ENCODE results near the gene LRRC63. TPM values are rescaled to one million over a fixed set of nuclear protein-coding genes. Genes with fewer than 3 reads are reported as not detected.
A peak's percentile ranks its signal among the peaks of the same experiment; 100 is the strongest.
"Not testable (repeated sequence)": the region's sequence is repeated elsewhere in the genome, so short reads cannot be mapped to it uniquely, and the experiment has no call there.

LRRC63 gene
- total RNA-seq, 8 experiments from 2014 or later: 0.16 to 0.73 (median 0.36) TPM; not detected in 3

GRCh38 chr13:46283912-46284824 is 72.4 kb downstream of the LRRC63 start:
- 50 to 100% (median 87%) methylated on average over 2 to 6 of the region's 16 CpGs; no CpG with 5 or more reads in 2 of the 10 experiments for WGBS, 10 experiments
- H3K4me3 ChIP-seq; H3K27ac ChIP-seq; H3K4me1 ChIP-seq (replicated peaks in 1 of 2): not testable (repeated sequence)
- ATAC-seq (replicated peaks in 6 of 8): peak in 1 of 8 experiments; percentile 46
- in situ Hi-C loops (cut with MboI; ENCODE audit: low pct_unique_long_range_greater_than_20kb in 2 of 9, low sequenced_read_pairs in 9 of 9, unreplicated experiment in 9 of 9): loop anchor here in 1 of 9 experiments (10.0 kb wide), 1 partner anchor 119 kb away; no protein-coding TSS in a partner anchor

GRCh38 chr13:46286972-46287371 is 75.2 kb downstream of the LRRC63 start:
- peak in 2 of 8 experiments; percentile 29 to 30 for ATAC-seq (replicated peaks in 6 of 8)
- 50 to 86% (median 80%) methylated on average over 1 of the region's 1 CpG; no CpG with 5 or more reads in 5 of the 10 experiments for WGBS, 10 experiments
- H3K4me3 ChIP-seq: no peak overlapping the region
- H3K4me1 ChIP-seq (replicated peaks in 1 of 2): no peaks in the 10 kb centered on the region
- no peak overlapping the region for H3K27ac ChIP-seq
- in situ Hi-C loops (cut with MboI; ENCODE audit: low pct_unique_long_range_greater_than_20kb in 2 of 9, low sequenced_read_pairs in 9 of 9, unreplicated experiment in 9 of 9): loop anchor here in 1 of 9 experiments (10.0 kb wide), 1 partner anchor 122 kb away; no protein-coding TSS in a partner anchor

DNA sequence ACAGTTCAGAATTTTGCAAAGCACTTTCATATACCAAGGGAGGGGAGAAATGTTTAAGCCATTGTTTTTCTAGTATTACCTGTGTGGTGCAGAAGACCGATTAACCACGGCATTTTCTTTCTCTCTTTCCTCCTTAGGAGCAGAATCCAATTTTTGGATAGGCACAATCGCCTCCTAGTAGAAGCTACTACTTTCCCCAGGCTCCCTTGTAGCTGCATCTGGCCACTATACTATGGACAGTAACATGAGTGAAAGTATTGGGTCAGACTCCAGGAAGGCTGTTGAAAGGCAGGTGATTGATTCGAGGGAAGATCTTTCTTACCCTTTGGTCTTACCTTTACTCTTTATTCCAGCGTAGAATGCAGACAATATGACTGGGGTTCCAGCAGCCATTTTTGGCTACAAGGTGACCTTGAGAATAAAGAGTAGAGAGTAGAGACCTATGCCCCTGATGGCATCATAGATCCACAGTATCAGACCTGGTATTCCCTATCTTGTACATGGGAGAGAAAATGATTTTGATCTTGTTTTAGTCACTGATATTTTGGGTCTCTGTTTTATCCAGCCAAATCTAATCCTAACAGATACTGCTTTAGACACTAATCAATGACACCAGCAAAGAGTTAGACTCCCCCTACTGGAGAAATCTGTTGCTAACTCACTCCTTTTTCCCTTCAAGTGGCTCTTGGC is 77.0 kb downstream of the LRRC63 start:
- WGBS, 10 experiments: 47 to 93% (median 83%) methylated on average over 1 to 5 of the region's 5 CpGs; no CpG with 5 or more reads in 1 of the 10 experiments
- peak in 6 of 8 experiments; percentile 34 to 88 (median 77) for ATAC-seq (replicated peaks in 6 of 8)
- in situ Hi-C loops (cut with MboI; ENCODE audit: low pct_unique_long_range_greater_than_20kb in 2 of 9, low sequenced_read_pairs in 9 of 9, unreplicated experiment in 9 of 9): loop anchor here in 1 of 9 experiments (10.0 kb wide), 1 partner anchor 124 kb away; no protein-coding TSS in a partner anchor
- H3K4me1 ChIP-seq (replicated peaks in 1 of 2): no peaks in the 10 kb centered on the region
- H3K4me3 ChIP-seq: no peak overlapping the region
- H3K27ac ChIP-seq: no peak overlapping the region

DNA sequence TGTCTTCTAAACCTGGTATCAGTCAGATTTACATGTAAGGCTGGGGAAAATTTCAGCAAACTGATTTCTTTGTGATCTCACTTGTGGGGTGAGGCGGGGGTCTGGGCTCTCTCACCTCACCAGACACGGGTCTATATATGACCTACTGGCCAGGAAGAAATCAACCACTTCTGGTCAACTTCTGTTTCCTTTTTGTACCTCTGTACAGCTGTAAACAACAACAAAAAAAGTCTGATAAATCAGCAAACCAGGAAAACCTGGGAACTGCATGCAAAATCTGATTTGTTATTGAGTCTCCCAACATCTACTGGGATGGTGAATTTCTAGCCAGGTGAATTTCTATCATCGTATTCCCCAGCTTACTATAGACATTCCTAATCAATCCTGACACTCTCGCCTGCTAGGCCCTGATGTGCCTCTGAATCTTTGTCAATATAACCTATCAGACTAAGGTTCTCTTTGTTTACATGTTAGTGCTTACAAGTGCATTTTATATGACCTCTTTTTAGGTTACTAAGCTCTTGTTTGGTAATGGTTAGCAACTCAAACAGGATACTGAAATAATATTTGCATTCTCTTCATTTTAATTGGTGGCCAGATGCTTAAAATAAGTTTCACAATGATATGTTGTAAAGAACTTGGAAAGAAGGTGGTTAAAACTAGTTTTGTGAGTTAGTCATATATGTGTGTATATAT is 77.7 kb downstream of the LRRC63 start:
- peak in 1 of 8 experiments; percentile 23 for ATAC-seq (replicated peaks in 6 of 8)
- H3K27ac ChIP-seq: no peak overlapping the region
- no peak overlapping the region for H3K4me3 ChIP-seq
- in situ Hi-C loops (cut with MboI; ENCODE audit: low pct_unique_long_range_greater_than_20kb in 2 of 9, low sequenced_read_pairs in 9 of 9, unreplicated experiment in 9 of 9): loop anchor here in 1 of 9 experiments (10.0 kb wide), 1 partner anchor 125 kb away; no protein-coding TSS in a partner anchor
- WGBS, 10 experiments: 0 to 100% (median 67%) methylated on average over 1 to 4 of the region's 4 CpGs; no CpG with 5 or more reads in 1 of the 10 experiments
- H3K4me1 ChIP-seq (replicated peaks in 1 of 2): no peaks in the 10 kb centered on the region

- H3K4me3 ChIP-seq: no peak overlapping the region
- H3K4me1 ChIP-seq (replicated peaks in 1 of 2): no peaks in the 10 kb centered on the region
- 0 to 100% (median 81%) methylated on average over 1 to 2 of the region's 3 CpGs; no CpG with 5 or more reads in 2 of the 10 experiments for WGBS, 10 experiments
- in situ Hi-C loops (cut with MboI; ENCODE audit: low pct_unique_long_range_greater_than_20kb in 2 of 9, low sequenced_read_pairs in 9 of 9, unreplicated experiment in 9 of 9): no loop called here
- H3K27ac ChIP-seq: no peak overlapping the region
- ATAC-seq (replicated peaks in 6 of 8): no peak
These were observed 78.7 kb downstream of the LRRC63 start for GRCh38 chr13:46290434-46290833.

DNA sequence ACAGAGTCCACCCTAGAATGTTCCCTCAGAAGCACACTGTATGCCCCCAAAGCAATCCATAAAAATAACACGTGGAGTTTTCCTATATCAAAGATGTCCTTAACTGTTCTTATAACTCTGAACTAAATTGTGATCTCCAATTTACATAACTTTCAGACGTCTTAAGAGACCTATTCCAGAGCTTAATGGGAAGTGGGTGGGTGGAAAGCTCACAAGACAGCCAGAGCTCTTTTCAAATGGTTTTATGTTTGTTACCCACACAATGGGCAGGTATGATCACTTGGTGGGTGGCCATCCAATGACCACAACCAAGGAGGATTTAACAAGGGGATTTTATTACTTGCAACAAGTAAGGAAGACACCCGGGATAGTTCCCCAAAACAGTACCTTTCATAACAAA is 81.7 kb downstream of the LRRC63 start:
- WGBS, 10 experiments: 33 to 100% (median 82%) methylated on average over 1 to 3 of the region's 3 CpGs
- ATAC-seq (replicated peaks in 6 of 8): no peak
- Histone ChIP-seq H3K27ac (no peak overlapping the region), H3K4me1 (replicated peaks in 1 of 2) (peaks cover 0 to 2% of the 10 kb centered on the region in 2 donors), H3K4me3 (no peak overlapping the region)
- in situ Hi-C loops (cut with MboI; ENCODE audit: low pct_unique_long_range_greater_than_20kb in 2 of 9, low sequenced_read_pairs in 9 of 9, unreplicated experiment in 9 of 9): no loop called here

GRCh38 chr13:46295491-46296114 is 83.9 kb downstream of the LRRC63 start:
- Histone ChIP-seq H3K4me3 (no peak overlapping the region), H3K27ac (peak overlapping the region in 1 of 2 donors; percentile 66), H3K4me1 (replicated peaks in 1 of 2) (peaks cover 0 to 2% of the 10 kb centered on the region in 2 donors)
- in situ Hi-C loops (cut with MboI; ENCODE audit: low pct_unique_long_range_greater_than_20kb in 2 of 9, low sequenced_read_pairs in 9 of 9, unreplicated experiment in 9 of 9): no loop called here
- ATAC-seq (replicated peaks in 6 of 8): peak in 3 of 8 experiments; percentile 18 to 58 (median 36)
- WGBS, 10 experiments: 17 to 83% (median 53%) methylated on average over 1 to 6 of the region's 7 CpGs; no CpG with 5 or more reads in 2 of the 10 experiments

DNA sequence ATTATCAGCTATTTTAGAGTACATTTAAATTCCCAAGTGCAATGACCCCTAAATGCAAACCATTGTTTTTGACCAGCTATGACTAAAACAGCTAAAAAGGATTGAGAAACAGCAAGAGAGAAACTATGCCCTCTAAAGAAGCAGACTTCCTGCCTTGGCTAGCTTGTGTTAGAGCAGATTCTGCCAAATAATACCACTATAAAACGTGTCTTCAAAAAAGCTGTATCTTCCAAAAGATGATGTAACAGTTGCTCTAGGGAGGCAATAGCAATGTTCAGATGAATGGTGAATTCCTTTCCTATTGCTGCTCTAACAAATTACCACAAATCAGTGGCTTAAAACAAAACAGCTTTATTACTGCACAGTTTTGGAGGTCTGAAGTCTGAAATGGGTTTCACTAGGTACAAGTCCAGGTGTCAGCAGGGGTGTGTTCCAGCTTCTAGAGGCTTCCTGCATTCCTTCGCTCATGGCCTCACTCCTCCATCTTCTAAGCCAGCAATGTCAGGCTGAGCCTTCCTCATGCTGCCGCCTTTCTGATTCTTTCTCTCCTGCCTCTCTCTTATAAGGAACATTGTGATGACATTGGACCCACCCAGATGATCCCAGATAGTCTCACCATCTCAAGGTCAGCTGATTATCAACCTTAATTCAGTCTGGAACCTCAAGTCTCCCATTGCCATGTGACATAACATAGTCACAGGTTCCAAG is 84.5 kb downstream of the LRRC63 start:
- in situ Hi-C loops (cut with MboI; ENCODE audit: low pct_unique_long_range_greater_than_20kb in 2 of 9, low sequenced_read_pairs in 9 of 9, unreplicated experiment in 9 of 9): no loop called here
- 0 to 100% (median 73%) methylated on average over 1 to 3 of the region's 3 CpGs for WGBS, 10 experiments
- Histone ChIP-seq H3K4me1 (replicated peaks in 1 of 2) (peaks cover 0 to 2% of the 10 kb centered on the region in 2 donors), H3K27ac (peak overlapping the region in 1 of 2 donors; percentile 66), H3K4me3 (no peak overlapping the region)
- peak in 5 of 8 experiments; percentile 32 to 72 (median 62) for ATAC-seq (replicated peaks in 6 of 8)

GRCh38 chr13:46296921-46297320 is 85.2 kb downstream of the LRRC63 start:
- in situ Hi-C loops (cut with MboI; ENCODE audit: low pct_unique_long_range_greater_than_20kb in 2 of 9, low sequenced_read_pairs in 9 of 9, unreplicated experiment in 9 of 9): no loop called here
- 0 to 100% (median 79%) methylated on average over 1 to 3 of the region's 3 CpGs; no CpG with 5 or more reads in 2 of the 10 experiments for WGBS, 10 experiments
- H3K4me1 ChIP-seq (replicated peaks in 1 of 2): peaks cover 0 to 2% of the 10 kb centered on the region in 2 donors
- no peak overlapping the region for H3K27ac ChIP-seq
- no peak overlapping the region for H3K4me3 ChIP-seq
- peak in 3 of 8 experiments; percentile 50 to 57 (median 52) for ATAC-seq (replicated peaks in 6 of 8)

DNA sequence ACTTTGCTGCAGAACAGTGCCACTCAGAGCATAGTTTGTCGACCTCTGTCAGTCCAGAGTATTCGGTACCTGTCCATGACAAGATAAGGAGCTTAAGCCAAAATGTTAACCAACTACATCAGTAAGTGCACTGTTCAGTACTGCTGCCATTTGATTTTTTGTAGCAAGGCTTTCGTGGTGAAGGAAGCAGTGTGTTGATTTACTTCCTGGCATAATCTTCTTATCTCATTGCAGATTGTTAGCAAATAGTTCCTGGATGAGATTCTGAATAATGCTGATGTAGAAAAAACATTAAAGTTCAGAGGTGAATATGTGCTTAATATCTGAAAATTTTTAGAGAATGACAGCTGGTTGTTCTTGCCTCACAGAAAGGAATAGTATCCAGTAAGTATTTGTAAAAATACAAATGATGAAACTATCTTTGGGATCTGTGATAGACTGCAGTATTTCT is 85.7 kb downstream of the LRRC63 start:
- in situ Hi-C loops (cut with MboI; ENCODE audit: low pct_unique_long_range_greater_than_20kb in 2 of 9, low sequenced_read_pairs in 9 of 9, unreplicated experiment in 9 of 9): no loop called here
- 42 to 93% (median 67%) methylated on average over 2 to 3 of the region's 3 CpGs; no CpG with 5 or more reads in 3 of the 10 experiments for WGBS, 10 experiments
- H3K27ac ChIP-seq: no peak overlapping the region
- peaks cover 0 to 2% of the 10 kb centered on the region in 2 donors for H3K4me1 ChIP-seq (replicated peaks in 1 of 2)
- ATAC-seq (replicated peaks in 6 of 8): peak in 2 of 8 experiments; percentile 35 to 71
- no peak overlapping the region for H3K4me3 ChIP-seq

DNA sequence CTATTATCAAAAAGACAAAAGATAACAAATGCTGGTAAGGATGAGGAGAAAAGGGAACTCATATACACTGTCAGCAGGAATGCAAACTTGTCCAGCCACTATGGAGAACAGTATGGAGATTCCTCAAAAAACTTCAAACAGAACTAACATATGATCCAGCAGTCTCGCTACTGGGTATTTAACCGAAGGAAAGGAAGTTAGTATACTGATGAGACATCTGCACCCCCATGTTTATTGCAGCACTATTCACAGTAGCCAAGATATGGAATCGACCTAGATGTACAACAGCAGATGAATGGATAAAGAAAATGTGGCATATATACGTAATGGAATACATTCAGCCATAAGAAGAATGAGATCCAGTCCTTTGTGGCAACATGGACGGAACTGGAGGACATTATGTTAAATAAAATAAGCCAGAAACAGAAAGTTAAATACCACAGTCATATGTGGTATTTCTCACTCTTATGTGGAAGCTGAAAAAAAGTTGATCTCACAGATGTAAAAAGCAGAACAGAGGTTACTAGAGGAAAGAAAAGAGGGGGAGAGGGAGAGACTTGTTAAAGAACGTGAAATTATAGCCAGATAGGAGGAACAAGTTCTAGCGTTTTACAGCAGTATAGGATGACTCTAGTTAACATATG is 92.1 kb downstream of the LRRC63 start:
- no peak overlapping the region for H3K27ac ChIP-seq
- in situ Hi-C loops (cut with MboI; ENCODE audit: low pct_unique_long_range_greater_than_20kb in 2 of 9, low sequenced_read_pairs in 9 of 9, unreplicated experiment in 9 of 9): loop anchor here in 1 of 9 experiments (25.0 kb wide), 1 partner anchor 142 kb away; no protein-coding TSS in a partner anchor
- H3K4me3 ChIP-seq: no peak overlapping the region
- no peaks in the 10 kb centered on the region for H3K4me1 ChIP-seq (replicated peaks in 1 of 2)
- no peak for ATAC-seq (replicated peaks in 6 of 8)
- 10 to 94% (median 53%) methylated on average over 1 to 7 of the region's 7 CpGs for WGBS, 10 experiments

Measured in motor neuron (in vitro differentiated cells).